ENCODE data around the gene A1BG.

DNA sequence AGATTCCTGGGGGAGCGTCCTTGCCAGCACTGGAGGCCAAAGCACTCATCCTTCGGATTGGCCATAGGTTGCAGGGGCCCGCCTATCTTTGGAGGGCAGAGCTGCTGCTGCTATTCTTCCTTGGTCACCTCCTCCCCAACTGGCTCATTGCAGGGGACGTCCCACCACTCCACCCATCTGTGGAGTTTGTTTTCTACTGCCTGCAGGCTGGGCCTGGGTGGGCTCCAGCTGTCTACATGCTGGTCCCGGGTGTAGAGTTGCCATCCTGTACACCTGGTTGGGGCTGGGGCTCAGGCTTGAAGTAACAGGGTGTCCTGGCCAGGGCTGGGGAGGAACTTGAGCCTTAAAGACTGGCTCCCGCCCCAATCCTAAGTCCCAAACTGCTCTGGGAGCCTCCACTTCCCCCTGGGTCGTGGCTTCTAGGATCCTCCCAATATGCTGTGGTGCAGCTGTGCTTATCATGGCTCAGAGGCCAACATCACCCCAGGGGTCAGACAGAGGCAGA lies 44.3 kb upstream of the A1BG start:
- TF ChIP-seq POLR2A (IDR thresholded peaks at IDR 0.05), result no peak
- TF ChIP-seq, protein P1, sequence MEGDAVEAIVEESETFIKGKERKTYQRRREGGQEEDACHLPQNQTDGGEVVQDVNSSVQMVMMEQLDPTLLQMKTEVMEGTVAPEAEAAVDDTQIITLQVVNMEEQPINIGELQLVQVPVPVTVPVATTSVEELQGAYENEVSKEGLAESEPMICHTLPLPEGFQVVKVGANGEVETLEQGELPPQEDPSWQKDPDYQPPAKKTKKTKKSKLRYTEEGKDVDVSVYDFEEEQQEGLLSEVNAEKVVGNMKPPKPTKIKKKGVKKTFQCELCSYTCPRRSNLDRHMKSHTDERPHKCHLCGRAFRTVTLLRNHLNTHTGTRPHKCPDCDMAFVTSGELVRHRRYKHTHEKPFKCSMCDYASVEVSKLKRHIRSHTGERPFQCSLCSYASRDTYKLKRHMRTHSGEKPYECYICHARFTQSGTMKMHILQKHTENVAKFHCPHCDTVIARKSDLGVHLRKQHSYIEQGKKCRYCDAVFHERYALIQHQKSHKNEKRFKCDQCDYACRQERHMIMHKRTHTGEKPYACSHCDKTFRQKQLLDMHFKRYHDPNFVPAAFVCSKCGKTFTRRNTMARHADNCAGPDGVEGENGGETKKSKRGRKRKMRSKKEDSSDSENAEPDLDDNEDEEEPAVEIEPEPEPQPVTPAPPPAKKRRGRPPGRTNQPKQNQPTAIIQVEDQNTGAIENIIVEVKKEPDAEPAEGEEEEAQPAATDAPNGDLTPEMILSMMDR (IDR thresholded peaks at IDR 0.05), result no peak

All from right lobe of liver (tissue), 4 donors.